GM03348 (cell line): ENCODE data around the gene CDC40.
A peak's percentile ranks its signal among the peaks of the same experiment; 100 is the strongest.

Experiments used
- DNase-seq: peaks from one replicate; pipeline ENCODE4 v3.0.0; 2012; ENCODE audit warnings: low spot score

Gene CDC40

GRCh38 chr6:110180228-110181008, at the start of gene CDC40:
TSS of gene CDC40 (plus strand) at chr6:110180427. CDS start at chr6:110180445, 18 bp downstream.
- peak; percentile 80 for DNase-seq

DNA sequence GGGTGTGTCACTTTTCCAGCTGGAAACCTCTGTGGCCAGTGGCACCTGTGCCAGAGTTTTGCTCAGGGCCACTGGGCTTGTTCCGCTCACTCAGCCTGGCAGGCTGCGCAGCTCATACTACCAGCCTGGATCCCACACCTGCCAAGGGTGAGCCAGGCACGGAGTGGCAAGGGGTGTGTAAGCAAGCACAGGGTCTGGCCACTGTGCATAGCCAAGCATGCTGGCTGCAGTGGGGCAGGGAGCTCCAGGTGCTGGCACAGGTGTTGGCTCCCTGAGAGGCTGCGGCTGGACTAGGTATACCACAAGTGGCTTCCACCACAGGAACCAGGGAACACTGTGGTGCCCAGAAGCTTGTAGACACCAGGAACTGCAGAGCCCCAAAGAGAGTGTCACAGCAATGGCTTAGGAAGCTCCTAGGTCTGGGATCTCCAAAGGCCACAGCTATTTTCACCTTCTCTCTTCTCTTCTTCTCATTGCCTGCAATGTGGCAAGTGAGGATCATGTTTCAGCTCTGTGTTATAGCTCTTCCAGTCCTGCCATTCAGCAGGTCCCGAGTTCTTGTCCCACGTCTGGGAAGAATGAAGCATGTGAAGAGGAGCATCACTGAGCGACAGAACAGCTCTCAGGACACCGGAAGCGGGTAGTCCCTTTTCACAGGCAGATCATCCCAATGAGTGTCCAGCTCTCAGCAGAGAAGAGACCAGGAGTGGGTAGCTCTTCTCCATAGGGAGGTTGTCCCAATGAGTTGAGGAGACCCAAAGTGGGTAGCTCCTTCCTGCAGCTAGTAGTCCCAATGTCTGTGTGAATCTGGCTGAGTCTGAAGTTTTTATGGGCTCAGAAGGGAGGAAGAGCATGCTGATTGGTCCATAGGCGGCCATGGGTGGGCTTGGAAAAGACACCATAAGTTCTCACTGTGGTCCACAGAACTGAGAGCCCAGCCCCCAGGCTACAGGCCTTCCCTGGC, 42.0 kb upstream of the CDC40 start:
- no peak for DNase-seq

- DNase-seq: no peak
Measured at GRCh38 chr6:110139052-110139451, 41.2 kb upstream of the CDC40 start.

DNA sequence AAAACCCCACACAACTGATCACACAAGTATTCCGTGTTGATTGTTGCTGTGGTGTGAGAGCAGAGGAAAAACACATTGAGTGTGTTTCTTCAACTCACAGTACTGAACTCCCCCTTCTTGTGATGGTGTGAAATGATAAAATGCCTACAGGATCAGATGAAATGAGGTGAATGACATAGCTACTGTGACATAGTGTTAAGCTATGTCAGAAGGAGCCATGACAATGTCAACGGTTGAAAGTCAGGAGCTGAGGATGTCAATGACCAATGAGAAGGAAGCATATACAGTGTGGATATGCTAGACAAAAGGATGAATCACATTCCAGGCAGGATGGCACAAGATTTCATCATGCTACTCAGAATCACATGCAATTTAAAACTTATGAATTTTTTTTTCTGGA, 39.6 kb upstream of the CDC40 start:
- peak; percentile 76 for DNase-seq

- no peak for DNase-seq
Measured at GRCh38 chr6:110147870-110148269, 32.4 kb upstream of the CDC40 start.

DNA sequence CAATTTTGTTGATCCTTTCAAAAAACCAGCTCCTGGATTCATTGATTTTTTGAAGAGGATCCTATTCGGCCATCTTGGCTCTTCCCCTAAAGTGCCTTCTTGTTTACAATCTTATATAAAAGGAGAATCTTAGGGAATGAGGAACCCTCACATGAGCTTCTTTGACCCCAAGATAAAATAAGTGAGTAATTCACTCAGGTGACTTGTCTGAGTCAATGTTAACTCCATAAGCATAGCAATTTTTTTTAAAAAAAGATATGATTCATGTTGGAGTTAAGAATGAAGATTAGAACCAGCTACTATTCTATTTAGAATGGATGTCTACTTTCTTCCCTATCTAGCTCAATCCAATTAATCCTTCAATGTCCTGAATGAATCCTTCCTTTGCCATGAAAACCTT, 21.7 kb upstream of the CDC40 start:
- no peak for DNase-seq

GRCh38 chr6:110170081-110170480, 10.1 kb upstream of the CDC40 start:
- DNase-seq: no peak

DNA sequence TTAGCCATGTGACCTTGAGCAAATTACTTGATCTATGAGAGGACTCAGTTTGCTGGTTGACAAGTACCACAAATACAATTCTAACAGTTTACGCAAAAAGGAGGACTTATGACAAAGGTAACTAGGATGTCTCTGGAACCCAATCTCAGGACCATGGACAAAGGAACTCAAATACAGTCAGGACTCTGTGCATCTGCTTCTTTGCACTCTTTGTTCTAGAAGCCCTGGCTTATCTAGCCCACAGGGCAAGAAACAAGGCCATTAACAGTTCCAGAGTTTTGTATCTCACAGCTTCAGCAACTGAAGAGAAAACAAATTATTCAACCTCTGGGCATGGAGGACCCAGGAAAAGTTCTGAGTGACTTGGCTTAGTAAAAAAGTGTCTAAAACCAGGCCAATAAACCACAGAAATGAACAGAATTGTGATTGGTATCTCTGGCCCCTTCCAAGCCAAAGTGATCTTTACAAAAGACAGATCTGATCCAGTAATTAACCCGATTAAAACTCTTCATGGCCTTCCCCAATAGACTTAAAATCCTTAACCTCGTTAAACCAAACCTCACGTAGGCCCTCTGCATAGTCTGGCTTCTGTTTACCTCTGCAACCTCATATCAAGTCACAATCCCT, 6.6 kb upstream of the CDC40 start:
- DNase-seq: no peak

GRCh38 chr6:110178626-110179405, 1.4 kb upstream of the CDC40 start:
- peak; percentile 54 for DNase-seq

DNA sequence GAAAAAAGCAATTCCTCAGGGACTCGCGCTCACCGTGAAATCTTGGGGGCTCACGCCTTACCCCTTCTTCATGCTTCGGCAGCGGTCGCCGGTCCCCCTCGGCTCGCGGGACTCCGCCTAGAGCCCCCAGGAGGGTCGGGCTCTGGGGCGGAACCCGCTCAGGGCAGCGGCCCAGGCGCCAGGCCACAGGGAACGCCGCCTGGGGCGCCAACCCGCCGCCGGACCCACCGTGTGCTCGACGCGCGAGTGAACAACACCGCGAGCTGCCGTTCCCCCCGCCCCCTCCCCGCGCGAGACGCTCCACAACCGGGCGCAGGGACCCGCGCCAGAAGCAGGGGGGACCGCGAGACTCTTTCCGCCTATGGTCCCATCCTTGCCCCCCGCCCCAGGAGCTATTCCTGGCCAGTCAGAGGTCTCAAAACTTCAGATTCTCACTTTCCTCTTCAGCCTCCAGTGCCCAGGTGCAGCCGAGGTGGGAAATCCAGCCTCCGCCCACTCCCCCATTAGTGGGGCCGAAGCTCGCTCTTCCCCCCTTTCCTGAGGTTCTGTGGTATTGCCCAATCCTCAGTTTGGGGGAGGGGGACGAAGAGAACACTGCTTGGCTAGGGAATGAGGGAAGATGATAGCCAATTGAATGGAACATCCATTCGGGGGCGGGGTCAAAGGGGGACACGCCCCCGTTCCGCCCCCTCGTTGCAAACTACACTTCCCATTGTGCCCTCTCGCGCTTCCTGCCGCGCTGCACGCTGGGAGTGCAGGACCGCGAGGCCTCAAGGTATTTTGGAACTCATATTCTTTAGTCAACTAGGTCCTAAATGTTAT, 610 bp upstream of the CDC40 start, which contains the start of gene WASF1:
Gene WASF1, minus strand, starts transcription at position 265 of the 822 bp plus-strand sequence. CDS start 52,069 bp downstream, outside the sequence.
- peak; percentile 96 for DNase-seq

DNA sequence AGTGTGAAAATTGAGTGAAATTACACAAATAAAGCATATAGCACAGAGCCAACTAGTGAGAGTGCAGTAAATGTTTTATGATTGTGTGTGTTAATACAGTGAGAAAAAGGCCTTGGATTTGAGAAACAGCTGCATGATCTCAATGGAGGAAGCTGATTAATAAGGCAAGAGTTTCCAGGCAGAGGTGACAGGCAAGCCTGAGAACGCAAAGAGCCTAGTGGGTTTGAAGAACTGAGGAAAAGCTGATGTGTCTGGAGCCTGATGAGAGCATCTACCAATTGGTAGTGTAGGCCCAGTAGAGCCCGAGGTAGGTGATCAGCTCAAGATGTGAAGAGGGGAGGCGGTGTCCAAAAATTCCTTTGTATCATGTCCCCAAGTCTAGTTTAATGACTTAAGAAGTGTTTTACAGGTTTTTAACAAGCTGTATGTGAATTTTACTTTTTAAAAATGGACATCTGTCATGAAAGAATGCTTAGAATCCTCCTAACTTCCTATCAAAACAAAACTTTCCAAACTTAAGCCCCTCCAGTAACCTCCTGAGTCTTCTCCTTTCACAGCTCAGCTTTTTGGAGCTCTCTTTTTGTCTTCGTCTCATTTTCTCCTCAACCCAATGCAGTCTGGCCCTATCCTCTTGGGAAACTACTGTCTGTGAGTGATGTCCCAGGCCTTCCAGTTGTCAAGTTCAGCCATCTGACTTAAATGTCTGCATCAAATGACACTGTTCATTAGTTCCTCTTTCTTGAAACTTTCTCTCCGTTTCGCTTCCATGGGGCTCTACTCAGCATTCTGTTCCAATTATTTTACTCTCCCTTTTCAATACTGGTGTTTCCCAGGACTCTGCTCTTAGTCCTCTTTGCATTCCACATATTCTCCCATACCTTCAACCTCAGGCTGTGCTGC, 1.2 kb downstream of the CDC40 start:
- no peak for DNase-seq

DNA sequence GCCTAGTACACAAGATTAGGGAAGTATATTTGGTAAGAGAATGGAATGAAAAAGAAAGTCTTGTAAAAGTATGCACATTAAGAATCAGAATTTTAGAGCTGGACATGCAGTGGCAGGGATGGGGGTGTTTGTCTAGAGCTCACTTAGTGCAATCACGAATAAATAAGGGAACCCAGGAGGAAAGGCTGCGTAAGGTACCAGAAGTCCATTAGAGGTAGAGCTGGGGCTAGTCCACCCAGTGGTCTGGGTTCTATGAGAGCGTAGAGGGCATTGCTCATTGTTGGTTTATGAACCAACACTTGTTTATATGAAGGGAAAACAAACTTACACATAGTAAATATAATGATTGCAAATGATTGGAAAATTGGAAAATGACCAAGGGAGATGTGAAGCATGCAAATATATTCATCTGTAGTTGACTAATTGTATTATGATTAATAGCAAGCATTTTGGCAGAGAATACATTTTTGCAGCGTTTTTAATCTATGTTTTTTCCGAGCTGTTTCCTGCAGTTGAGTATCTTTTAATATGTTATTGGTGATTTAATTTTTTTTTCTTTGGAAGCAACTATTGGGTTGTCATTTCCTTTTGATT, 3.2 kb downstream of the CDC40 start:
- no peak for DNase-seq

DNA sequence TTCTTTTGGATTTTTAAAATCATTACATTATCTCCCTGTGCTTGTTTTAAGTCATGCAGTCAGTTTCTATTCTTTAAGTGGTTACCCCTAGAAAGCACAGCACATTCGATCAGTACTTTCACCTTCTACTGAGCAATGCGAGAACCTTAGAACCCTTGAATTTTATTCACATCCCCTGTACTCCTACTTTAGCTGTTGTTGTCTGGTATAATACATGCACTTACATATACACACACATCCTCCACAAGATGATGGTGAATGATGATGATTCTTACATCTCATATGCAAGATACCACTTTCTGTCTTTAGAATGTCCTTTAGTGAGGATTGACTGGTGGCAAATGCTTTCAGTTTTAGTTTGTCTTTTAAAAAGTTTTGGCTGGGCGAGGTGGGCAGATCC, 5.7 kb downstream of the CDC40 start:
- DNase-seq: no peak

DNA sequence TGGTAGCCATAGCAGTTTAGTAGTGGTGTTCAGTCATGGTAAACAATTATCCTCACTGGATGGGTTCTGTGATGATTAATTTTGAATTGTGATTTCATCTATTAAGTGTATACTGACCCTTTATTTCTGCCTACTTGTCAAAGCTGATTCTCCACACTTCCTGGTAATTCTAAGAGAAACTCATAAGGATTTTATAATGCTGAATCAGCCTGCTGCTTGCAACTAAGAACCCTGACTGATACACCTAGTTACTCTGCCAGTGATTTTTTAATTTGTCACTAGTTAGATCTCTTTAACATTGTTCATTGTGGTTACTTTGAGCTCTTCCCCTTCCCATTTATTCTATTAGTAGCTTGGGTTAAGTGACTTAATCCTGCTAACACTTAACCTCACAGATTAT, 8.6 kb downstream of the CDC40 start:
- DNase-seq: no peak

DNA sequence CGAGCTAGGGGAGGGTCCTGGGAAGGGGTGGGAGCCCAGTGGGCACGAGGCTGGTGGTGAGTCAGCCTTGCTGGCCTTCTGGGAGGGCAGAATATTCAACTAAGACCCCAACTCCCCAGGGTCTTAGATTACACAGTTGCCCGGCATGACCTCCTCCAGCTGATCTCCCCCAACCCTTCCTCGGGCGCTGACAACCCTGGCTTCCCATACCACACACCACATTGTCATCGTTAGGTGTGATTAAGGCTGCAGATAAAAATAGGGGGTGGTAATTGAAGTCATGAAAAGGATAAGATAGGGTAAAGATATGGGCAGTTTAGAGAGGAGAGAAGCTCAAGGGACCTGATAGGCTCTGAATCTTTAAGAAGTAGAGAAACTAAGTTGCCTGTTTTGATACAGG, 10.5 kb downstream of the CDC40 start:
- no peak for DNase-seq

DNA sequence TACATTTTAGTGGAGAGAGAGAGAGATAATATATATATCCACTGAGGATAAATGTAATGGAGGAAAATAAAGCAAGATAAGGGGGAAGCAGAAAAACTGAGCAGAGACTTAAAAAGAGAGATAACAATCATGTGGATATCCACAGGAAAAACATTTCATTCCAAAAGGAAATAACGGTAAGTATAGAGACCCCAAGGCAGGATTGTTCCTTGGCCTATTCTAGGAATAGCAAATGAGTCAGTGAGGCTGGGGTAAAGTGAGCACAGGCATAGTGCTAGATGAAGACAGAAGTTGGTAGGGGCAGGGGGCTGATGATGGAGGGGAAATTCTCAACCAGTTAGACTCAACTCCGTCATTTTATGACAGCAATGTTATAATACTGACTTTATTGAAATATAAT, 11.2 kb downstream of the CDC40 start:
- no peak for DNase-seq

GRCh38 chr6:110195639-110196038, 15.4 kb downstream of the CDC40 start:
- no peak for DNase-seq

GRCh38 chr6:110196874-110197273, 16.6 kb downstream of the CDC40 start:
- DNase-seq: no peak

DNA sequence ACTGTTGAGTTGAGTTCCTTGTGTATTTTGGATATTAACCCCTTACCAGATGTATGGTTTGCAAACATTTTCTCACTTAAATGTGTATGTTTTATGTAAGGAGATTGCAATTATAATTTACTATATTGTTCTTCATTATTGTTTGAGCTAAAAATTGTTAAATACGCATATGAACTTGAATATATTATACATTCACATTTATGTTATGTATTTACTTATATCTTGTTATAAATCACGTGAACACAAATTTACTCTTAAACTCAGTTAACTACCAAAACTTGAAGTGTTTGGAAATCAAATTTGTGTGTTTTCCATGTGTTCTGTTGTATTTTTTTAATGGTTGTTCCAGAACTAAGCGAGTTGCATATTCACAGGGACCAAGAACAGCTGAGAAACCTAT, 18.3 kb downstream of the CDC40 start:
- DNase-seq: no peak
